8988T (cell line): ENCODE data around the gene UMODL1.

Experiments
- DNase-seq: peaks from one replicate; pipeline ENCODE4 v3.0.0; 2011

Gene UMODL1

DNA sequence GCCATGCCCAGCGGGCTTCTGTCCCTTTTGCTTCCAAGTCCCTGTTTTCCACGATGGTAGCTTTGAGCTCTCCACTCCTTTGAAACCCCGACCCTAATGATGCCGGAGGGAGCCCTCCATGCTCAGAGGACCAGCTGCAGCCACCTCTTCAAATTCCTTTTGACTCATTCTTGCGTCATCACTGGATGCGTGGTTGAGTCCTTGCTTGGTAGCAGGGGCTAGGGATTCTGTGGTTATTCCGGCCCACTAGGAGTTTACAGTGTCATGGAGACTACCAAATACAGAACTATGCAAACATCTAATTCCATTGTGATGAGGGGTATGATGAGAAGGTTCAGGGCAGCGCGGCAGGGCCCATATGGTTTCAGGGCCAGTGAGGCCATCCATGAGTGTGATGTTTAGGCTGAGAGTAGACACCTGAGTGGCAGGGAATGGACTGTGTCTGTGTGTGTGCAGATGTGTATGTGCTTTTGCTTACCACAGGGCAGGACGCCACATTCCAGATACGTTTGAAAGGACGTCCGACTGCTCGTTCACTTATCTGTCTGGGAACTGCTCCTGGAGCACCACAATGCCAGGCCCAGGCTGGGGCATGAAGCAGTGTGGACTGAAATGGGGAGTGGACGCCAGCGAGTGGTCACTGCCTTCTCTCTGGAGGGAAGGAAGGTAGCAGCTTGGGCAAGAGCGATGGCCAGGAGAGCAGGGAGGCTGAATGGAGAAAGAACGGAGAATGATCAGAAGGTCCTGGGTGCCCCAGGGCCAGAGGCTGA is 30.5 kb upstream of the UMODL1 start:
- peak; percentile 84 for DNase-seq

DNA sequence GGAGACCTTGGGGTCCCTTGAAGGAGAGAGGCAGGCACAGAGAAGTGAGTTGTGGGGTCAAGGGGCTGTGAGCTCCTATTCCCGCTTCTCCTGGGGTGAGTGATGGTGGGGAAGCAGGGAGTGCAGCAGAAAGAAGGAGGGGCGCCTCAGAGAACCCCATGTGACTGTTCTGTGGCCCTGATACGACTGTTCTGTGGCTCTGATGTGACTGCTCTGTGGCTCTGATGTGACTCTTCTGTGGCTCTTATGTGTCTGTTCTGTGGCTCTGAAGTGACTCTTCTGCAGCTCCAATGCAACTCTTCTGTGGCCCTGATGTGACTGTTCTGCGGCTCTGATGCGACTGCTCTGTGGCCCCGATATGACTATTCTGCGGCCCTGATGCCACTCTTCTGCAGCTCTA is 29.9 kb upstream of the UMODL1 start:
- DNase-seq: no peak

DNA sequence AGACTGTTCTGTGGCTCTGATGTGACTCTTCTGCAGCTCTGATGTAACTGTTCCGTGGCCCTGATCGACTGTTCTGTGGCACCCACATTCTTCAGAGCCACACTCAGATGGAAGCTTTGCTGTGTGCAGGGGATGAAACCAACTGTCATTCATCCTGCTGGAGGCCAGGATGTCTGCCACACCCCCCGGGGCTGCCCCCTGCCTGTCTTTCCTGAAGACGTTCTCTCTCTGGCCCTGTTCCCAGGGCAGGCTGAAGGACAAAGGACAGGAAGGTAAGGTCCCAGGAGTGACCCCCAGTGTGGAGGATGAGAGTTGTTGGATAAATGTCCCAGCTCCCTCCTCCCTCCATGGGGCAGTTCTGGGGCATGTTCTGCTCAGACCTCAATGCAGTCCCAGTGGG is 29.4 kb upstream of the UMODL1 start:
- no peak for DNase-seq

DNA sequence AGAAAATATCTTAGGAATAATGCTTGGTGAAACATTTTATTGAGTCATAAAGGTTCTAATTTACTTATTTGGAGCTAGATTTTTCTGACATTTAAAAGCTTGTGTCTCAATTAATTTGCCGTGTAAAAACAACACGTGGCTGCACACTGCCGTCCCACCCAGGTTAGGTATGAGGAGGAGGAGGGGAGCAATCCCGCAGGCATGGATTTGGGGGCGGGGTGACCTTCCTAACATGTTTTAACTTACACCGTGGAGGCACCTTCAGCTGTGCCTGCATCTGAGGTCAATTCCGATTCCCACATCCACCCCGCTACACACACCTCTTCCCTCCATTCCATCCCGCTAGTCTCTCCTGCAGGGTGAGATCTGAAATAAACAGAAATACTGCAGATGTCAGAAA is 28.5 kb upstream of the UMODL1 start:
- DNase-seq: no peak

DNA sequence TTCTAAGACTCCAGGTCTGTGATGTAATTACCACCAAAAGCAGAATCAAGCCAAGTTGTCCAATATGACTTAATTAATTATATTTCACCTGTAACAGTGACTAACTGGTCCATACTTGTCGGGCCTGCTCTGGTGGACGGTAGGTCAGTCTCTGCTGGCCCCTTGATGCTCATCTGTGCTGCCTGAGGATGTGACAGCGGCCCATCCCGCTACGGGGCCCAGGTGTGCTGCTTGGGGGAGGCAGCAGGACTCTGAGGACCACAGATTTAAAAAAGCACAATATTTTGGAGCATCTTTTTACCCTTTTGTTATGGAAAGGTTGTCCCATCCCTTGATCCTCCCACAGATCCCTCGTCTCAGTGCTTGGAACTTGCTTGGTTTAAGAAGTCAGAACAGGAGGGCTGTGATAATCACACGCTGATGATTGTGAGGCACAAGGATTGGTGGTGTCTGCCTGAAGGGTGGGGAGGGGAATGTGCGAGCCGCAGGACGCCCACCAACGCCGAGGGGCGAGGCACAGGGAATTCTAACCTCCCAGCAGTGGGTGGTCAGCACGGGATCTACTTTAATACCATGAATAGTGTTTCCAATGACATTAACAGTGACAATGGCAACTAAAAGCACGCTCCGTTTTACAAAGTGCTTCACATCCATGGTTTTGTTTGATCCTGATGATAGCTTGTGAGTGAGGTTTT is 27.8 kb upstream of the UMODL1 start:
- no peak for DNase-seq

DNA sequence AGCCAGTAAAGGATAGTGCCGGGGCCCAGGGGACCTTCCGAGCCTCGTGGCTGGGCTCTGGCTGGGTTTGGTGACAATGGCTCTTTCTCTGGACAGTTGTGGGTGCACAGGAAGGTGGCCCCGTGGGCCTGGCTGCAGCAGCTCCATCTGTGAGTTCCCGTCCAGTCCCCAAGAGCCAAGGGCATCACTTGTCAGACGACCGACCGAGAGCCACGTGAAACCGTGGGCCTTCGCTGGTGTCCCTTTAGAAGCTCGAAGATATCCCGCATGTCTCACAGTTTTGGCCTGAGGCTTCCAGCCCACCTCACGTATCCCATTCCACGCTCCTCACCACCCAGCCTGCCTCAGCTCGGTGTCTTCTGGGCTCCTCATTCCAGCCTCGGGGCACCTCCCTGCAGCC is 27.2 kb upstream of the UMODL1 start:
- no peak for DNase-seq

DNA sequence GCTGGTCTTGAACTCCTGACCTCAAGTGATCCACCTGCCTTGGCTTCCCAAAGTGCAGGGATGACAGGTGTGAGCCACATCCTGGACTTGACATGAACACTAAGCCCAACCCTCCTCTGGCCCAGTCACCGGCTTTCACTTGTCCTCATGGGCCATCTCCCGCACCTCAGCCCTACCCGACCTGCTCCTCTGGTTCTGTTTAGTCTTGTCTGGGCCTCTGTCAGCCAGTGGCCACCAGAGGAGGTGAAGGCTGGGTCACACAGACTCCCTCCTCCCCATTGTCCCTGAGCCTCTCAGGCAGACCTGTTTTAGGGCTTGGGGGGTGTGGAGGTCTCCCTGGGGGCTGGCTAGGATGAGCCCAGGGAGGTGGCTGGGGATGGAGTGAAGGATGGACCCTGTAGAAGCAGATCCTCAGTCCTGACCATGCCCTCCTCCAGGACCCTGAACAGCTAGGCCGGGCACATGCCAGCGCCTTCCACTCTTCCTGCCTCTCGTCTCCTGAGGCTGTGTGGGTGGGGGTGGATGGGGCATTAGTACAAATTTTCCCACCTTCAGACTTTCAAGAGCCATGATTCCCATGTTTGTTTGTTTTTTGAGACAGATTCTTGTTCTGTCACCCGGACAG is 26.1 kb upstream of the UMODL1 start:
- DNase-seq: no peak

DNA sequence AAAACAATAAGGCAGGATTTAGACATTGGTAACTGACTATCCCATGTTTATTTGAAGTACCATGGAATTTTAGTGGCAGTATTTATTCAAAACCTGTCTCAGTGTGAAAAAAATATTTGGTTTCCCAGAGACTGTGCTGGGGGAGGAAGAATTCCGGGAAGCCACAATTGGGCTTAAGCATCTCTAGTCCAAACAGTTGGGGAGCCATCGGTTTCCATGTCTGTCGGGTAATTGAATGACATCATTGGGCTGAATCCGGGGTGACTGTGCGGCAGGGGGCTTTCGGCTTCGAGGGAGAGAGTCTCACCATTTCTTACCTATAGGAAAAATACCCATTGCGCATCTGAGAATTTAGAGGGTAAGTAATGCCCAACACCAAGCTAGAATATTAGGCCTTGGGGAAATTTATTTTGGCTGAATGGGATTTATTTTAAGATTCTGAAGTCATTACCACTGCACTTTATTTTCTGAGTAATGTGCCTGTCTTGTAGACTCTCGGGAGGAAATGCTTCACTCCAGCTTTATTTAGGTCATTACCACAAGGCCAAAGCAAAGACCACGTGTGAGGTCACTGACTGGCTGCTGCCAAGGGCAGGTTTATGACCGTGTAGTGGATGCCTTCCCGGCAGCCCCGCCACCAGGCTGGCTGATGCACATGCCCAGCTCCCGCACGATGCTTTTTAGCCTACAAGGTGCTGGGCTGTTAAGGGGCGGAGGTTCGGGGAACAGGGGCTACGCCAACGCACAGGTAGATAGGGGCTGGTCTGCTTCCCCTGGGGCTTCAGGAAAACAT is 23.1 kb upstream of the UMODL1 start:
- no peak for DNase-seq

DNA sequence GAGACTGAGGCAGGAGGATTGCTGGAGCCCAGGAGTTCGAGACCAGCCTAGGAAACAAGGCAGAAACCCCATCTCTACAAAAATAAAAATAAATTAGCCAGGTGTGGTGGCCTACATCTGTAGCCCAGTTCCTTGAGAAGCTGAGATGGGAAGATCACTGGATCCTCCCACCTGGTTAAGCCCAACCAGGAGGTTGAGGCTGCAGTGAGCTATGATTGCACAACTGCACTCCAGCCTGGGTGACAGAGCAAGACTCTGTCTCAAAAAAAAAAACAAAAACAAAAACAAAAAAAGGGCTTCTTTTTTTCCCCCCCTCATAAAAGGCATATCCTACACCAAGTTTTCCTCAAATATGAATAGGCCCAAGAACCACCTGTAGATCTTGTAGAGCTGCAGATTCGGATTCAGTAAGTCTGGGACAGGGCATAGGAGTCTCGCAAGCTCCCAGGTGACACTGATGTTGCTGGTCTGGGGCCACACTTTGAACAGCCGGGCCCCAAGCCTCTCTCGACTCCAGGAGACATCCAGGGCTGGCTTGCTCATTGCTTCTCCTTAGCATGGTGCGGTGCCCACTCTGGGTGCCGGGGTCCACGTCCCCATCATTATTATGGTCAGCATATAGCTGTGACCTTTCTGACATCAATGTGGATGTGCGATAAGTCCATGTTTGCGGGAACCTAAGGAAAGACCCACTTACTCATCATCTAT is 22.1 kb upstream of the UMODL1 start:
- no peak for DNase-seq

DNA sequence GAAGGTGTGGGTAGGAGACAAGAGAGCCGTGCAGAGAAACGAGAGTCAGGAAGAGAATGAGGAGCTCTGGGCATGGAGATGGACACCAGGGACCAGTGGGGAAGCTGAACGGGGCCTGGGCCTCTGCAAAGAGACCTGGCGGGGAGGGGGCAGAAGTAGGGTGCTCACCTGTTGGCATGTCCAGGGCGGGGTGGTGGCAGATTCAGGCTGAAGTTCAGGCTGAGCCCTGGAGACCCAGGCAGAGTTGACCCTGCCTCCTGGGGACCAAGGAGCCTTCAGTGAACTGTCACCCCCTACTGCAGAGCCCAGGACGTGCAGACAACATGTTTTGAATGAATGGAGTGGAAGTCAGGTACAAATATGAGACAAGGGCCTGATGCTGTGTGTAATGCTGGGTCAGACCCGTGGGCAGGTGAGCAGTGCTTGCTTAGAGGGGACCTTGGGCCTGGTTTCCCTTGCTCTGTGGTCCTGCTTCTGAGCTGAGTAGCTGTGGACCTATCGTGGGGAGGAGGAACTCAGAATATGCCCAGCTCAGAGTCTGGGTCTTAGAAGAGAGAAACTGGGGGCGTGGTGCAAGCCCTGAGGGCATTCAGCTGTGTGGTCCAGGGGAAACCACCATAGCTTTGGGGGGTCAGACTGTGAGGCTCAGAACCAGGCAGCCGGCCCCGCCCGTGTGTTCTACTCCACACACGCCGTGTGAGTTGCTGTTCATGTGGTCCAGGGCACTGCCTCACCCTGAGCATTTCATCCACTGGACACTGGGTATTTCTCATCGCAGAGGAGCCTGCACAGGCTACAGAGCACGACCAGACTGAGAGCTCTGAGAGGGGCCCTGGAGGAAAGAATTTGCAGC is 21.3 kb upstream of the UMODL1 start:
- no peak for DNase-seq

DNA sequence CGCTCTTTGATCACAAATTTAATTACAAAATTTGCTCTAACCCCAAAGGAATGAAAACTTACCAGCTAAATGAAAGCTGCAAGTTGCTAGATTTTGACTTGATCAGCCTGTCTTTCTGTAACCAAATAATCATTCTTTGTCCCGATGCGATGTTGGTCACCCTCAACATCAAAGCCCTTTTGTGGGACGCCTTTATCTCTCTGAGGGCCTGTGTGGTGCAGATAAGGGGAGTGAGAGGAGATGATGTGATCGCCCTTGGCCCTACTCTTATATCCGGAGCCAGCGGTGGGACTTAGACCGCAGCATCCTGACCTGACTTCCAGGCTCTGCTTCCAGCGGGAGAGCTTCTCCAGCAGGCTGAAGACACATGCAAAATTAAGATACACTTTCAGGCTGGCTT is 19.3 kb upstream of the UMODL1 start:
- DNase-seq: no peak

DNA sequence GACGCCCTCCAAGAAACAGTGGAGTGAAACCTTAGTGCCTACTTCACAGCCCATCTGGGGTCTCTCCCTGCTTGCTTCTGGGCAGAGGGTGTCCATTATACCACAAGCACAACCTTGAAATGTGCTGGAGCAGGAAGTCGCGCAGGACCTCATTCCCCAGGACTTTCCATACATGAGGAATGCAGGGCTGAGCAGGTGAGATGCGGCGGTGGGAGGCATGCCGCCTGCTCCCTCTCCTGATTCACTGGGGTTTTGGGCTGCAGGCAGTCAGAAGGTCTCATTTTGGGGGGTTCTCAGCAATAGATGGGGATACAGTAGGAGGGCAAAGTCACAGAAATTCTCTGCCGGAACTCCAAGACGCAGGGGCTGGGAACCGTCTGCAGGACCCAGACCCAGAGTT is 15.7 kb upstream of the UMODL1 start:
- DNase-seq: no peak

DNA sequence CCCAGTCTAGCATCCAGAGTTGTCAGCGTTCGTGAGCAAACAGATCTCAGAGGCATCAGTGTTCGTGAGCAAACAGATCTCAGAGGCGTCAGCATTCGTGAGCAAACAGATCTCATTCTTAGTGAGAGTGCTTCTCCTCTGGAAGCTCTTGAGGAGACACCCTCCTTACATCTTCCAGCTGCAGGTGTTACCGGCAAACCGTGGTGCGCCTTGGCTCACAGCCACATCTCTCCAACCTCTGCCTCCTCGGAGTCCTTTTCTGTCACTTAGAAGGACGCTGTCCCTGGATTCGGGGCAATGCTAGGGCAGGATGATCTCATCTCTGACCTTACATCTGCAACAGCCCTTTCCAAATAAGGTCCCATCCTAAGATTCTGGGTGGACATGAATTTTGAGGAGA is 14.6 kb upstream of the UMODL1 start:
- no peak for DNase-seq

DNA sequence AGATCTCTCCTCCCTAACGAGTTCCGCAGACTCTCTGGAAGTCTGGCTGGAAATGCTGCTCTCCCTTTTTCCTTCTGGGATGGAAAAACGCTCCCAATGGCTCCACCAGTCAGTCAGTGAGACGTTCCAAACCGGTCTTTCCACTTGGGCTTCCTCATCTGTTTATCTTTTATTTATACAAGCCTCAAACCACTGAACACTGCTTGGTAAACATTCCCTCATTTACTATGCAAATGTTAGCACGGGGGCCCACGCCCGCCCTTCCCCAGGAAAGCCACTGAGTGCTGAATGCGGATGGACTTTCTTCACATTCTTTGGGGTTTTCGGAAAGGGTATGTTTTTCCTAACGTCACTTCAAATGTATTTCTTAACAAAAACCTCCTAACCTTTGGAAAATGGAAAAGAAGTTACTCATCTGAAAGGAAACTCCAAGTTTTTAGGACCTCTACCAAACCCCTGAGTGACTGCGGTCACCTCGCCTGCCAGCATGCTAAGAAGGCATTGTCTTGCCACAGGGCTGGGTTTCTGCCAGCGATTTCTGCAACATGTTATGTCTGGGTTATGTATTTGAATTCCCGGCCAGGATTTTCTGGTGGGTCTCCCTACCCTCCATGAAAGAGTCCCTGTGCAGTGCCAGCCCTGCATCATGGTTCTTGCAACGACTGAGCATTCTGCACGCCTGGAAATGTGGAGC is 14.0 kb upstream of the UMODL1 start:
- DNase-seq: no peak

DNA sequence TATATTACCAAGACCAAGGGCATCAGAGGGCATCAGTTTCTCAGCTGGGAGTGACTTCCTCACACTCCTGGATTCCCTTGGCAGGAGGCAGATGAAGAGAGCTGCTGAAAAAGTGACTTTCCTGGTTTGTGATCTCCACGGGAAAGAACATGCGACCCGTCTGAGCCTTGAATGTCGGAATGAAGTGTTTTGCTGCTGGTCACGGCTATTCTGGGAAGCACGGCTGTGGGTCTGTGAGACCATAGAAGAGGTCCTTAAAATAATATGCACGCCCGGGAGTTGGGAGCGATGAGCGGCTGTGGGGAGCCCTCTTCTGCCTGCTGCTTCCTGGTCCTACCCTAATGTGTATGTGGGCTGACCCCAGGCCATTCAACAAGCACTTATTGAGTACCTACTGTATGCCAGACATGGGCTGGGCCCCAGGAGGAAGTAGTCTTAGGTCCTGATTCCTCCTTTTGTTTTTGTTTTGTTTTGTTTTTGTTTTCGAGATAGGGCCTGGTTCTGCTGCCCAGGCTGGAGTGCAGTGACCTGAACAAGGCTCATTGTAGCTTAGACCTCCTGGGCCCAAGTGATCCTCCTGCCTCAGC is 13.2 kb upstream of the UMODL1 start:
- DNase-seq: no peak

DNA sequence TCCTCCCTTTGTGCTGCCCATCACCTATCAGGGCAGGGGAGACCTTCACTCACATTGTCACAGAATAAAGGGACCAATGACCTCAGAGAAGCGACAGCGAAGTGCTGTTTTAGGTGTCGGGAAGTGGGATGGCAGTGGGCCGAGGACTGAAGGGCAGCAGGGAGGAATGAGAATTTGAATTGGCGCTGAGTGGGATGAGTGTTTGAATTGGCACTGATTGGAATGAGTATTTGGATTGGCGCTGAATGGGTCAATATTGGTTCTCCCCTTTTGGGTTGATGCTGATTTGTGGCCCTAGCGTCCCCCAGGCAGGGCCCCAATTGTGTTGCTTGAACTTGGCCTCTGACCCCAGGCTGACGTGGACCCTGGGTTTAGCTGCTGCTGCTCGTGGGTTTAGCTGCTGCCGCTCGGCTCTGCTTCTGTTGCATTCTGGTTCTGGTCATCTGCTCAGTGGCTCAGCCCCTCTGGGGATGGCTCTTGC is 12.4 kb upstream of the UMODL1 start:
- DNase-seq: no peak

DNA sequence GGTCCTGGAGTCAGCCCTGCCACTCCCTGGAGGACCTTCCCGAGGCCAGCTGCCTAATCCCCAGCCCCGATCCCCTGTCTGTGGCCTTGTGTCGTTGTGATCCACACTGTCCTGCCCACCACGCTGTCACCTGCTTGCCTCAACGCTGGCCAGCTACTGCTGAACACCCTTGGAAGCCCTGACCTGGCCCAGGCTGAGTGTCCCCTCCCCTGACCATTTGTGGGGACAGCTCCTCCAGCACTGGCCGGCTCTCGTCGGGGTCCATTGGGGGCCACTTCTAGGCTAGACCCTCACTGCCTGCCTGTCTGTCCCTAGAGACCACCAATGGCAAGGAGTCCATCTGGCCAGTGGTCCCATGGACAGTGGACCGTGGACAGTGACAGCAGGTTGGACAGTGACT is 12.0 kb upstream of the UMODL1 start:
- no peak for DNase-seq

DNA sequence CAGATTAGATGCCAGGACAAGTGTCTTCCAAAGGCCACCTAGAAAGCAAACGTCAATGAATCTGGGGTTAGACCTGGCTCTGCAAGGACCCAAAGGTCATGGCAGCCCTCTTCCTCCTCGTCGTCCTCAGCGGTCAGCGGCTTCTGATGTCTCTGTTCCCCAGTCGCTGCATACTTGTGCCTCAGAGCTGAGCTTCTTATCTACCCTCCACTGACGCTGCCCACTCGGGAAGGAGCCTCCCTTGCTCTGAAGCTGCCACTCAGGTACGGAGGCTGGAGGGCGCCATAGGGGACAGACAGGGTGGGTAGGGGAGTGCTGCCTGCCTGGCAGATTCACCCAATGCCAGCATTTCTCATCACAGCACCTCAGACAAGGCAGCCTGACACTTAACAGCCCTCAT is 11.4 kb upstream of the UMODL1 start:
- no peak for DNase-seq

DNA sequence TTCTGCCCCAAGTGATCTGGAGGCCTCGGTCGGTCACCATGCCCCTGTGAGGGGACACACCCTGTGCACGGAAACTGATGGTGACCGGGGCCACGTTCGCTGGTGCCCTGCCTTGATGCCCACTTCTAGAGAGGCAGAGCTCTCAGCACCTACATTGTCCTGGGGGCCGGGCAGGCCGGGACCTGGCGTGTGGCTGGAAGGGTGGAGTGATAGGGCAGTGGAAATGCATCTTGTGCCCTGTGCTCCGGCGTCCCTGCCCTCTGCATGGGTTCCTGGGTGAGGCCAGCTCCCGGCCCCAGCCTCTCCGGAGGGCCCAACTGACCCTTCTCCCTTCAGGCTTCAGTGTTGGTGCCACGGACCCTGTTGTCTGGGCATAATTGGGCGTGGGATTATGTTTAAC is 11.0 kb upstream of the UMODL1 start:
- no peak for DNase-seq

DNA sequence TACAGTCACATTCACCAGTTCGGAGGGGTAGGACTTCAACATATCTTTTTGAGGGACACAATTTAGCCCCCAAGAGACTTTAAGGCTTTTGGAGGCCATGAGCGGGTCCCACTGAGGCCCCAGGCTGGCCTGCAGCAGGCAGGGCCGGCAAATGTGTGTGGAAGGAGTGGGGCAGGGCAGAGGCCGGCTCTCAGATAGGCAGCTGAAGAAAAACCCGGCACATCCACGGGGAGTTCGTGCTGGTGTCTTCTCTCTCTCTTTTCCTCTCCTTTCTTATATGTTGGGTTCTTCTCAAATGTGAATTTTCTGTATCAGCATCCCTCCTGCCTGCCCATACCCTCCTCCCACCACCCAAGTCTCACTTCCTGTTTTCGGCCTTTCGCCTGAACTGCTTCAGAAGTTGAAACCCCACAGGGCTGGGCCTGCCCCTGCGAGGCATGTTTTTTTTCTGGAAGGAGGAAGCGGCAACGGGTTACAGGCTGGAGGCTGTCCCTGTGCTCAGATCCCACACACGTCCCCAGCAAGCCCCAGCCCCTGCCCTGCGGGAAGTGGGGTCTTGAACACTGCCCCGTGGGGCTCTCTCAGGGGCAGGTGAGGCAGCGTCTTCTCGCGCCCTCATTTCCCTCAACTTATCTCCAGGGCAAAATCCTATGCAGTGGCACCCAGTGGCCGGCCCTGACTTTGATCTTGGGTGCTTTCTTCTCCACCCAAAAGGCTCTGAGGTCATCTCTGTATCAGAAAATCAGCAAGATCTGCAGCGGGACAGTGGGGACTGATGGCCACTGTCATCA is 9.7 kb upstream of the UMODL1 start:
- no peak for DNase-seq
